ENCODE data around the gene CMTM4. TPM values are rescaled to one million over a fixed set of nuclear protein-coding genes. Genes with fewer than 3 reads are reported as not detected.
"Not testable (repeated sequence)": the region's sequence is repeated elsewhere in the genome, so short reads cannot be mapped to it uniquely, and the experiment has no call there.

The CMTM4 gene
- total RNA-seq, 1 donor from 2014 or later: 13.1 TPM

GRCh38 chr16:66640724-66641314, 55.7 kb downstream of the CMTM4 start:
- ATAC-seq: no peak

- peak; percentile 51 for ATAC-seq
Measured at GRCh38 chr16:66639091-66639885, 57.3 kb downstream of the CMTM4 start.

- ATAC-seq: no peak
Measured at GRCh38 chr16:66637806-66638205, 58.7 kb downstream of the CMTM4 start.

- no peak for ATAC-seq
Measured at GRCh38 chr16:66636199-66636598, 60.3 kb downstream of the CMTM4 start.

- no peak for ATAC-seq
Measured at GRCh38 chr16:66635406-66635805, 61.1 kb downstream of the CMTM4 start.

GRCh38 chr16:66634527-66635196, 61.9 kb downstream of the CMTM4 start:
- ATAC-seq: no peak

GRCh38 chr16:66631558-66631957, 65.0 kb downstream of the CMTM4 start:
- ATAC-seq: not testable (repeated sequence)

GRCh38 chr16:66630561-66631260, 65.8 kb downstream of the CMTM4 start:
- ATAC-seq: not testable (repeated sequence)

GRCh38 chr16:66629856-66630255, 66.7 kb downstream of the CMTM4 start:
- no peak for ATAC-seq

- ATAC-seq: not testable (repeated sequence)
Measured at GRCh38 chr16:66627611-66628378, 68.7 kb downstream of the CMTM4 start.

GRCh38 chr16:66623755-66624154, 72.8 kb downstream of the CMTM4 start:
- ATAC-seq: no peak

GRCh38 chr16:66622863-66623262, 73.7 kb downstream of the CMTM4 start:
- no peak for ATAC-seq

GRCh38 chr16:66621973-66622372, 74.6 kb downstream of the CMTM4 start:
- no peak for ATAC-seq

GRCh38 chr16:66620429-66620795, 76.1 kb downstream of the CMTM4 start:
- ATAC-seq: no peak

GRCh38 chr16:66619534-66620428, 76.8 kb downstream of the CMTM4 start:
- ATAC-seq: no peak

- ATAC-seq: peak; percentile 93
Measured at GRCh38 chr16:66618588-66619375, 77.8 kb downstream of the CMTM4 start.

- no peak for ATAC-seq
Measured at GRCh38 chr16:66617728-66618127, 78.8 kb downstream of the CMTM4 start.

GRCh38 chr16:66617010-66617434, 79.5 kb downstream of the CMTM4 start:
- no peak for ATAC-seq

GRCh38 chr16:66616592-66616991, 80.0 kb downstream of the CMTM4 start:
- no peak for ATAC-seq

- no peak for ATAC-seq
Measured at GRCh38 chr16:66616169-66616568, 80.4 kb downstream of the CMTM4 start.
